IPS-20b (cell line): ENCODE measurements around the gene SORD.

Experiments
- H3K27ac ChIP-seq: one replicate; pipeline ENCODE4 v1.5.1; 2013; ENCODE audit warnings: low read length
- H3K27me3 ChIP-seq: 2 replicates; pipeline ENCODE4 v1.6.1; 2013; ENCODE audit warnings: mild to moderate bottlenecking, low read length, inconsistent platforms; ENCODE audit not compliant: insufficient read depth
- H3K36me3 ChIP-seq: 2 replicates; pipeline ENCODE4 v1.6.1; 2013; ENCODE audit warnings: low read depth, mild to moderate bottlenecking, inconsistent platforms, low read length, moderate library complexity; ENCODE audit not compliant: insufficient read depth
- H3K4me1 ChIP-seq: 2 replicates; pipeline ENCODE4 v1.6.1; 2013; ENCODE audit warnings: mild to moderate bottlenecking, control low read depth, inconsistent platforms, low read length, moderate library complexity; ENCODE audit not compliant: insufficient read depth
- H3K4me3 ChIP-seq: 2 replicates; pipeline ENCODE4 v1.5.1; 2013; ENCODE audit warnings: mild to moderate bottlenecking, low read length, inconsistent platforms
- H3K9ac ChIP-seq: 2 replicates; pipeline ENCODE4 v1.6.1; 2013; ENCODE audit warnings: low read depth, mild to moderate bottlenecking, inconsistent platforms, low read length, moderate library complexity
- H3K9me3 ChIP-seq: 2 replicates; pipeline ENCODE4 v1.6.1; 2013; ENCODE audit warnings: mild to moderate bottlenecking, low read depth, low read length, inconsistent platforms; ENCODE audit not compliant: insufficient read depth

SORD gene

GRCh38 chr15:45122719-45123118 is 99.7 kb downstream of the SORD start:
- no peak overlapping the region for H3K9ac ChIP-seq
- H3K9me3 ChIP-seq = no peaks in the 10 kb centered on the region
- H3K36me3 ChIP-seq = no peaks in the 10 kb centered on the region
- no peak overlapping the region for H3K4me3 ChIP-seq
- no peak overlapping the region for H3K27ac ChIP-seq
- H3K4me1 ChIP-seq = no peaks in the 10 kb centered on the region
- peaks cover 100% of the 10 kb centered on the region for H3K27me3 ChIP-seq

- Histone ChIP-seq H3K9ac (no peak overlapping the region), H3K4me3 (no peak overlapping the region), H3K9me3 (no peaks in the 10 kb centered on the region), H3K27ac (no peak overlapping the region), H3K4me1 (no peaks in the 10 kb centered on the region), H3K36me3 (no peaks in the 10 kb centered on the region), H3K27me3 (peaks cover 100% of the 10 kb centered on the region)
Observed at GRCh38 chr15:45123397-45123796, 100.4 kb downstream of the SORD start.

- Histone ChIP-seq H3K9me3 (no peaks in the 10 kb centered on the region; the same call in 1 of the 2 replicates), H3K27me3 (peaks cover 100% of the 10 kb centered on the region), H3K4me3 (no peak overlapping the region), H3K4me1 (no peaks in the 10 kb centered on the region; the same call in 1 of the 2 replicates), H3K27ac (no peak overlapping the region), H3K9ac (no peak overlapping the region), H3K36me3 (no peaks in the 10 kb centered on the region)
Observed at GRCh38 chr15:45126535-45127158, 103.7 kb downstream of the SORD start.
